HepG2 (cell line): ENCODE data around the gene RTP2. TPM values are rescaled to one million over a fixed set of nuclear protein-coding genes. Genes with fewer than 3 reads are reported as not detected.

Source experiments
- ATAC-seq: fragments of 200-7000 bp; cut with Tn5 transposase; 3 replicates; pipeline ENCODE4 v1.9.1; 2020; ENCODE audit warnings: mild to moderate bottlenecking, moderate library complexity
- BruUV-seq: library from RNA; stranded (reverse); fragments of 400-500 nt; replicated peaks from 2 replicates; lab custom pipeline; 2021; lab: Mats Ljungman, UMichigan
- CTCF ChIA-PET: fragments of 300-600 bp; formaldehyde crosslinking; extraction: SDS; loops from one replicate; lab custom pipeline; 2021; ENCODE audit warnings: low total read pairs, inconsistent platforms, low intra/inter-chr PET ratio; lab: Yijun Ruan, JAX
- POLR2A ChIA-PET: fragments of 350-600 bp; sonication (Branson Sonifier 250); formaldehyde crosslinking; loops from one replicate; lab custom pipeline; 2020; ENCODE audit warnings: antibody characterized with exemption, inconsistent platforms; lab: Yijun Ruan, JAX
- DNase-seq: peaks from one replicate; pipeline ENCODE4 v3.0.0-alpha.2; 2015; ENCODE audit warnings: low spot score
- FAIRE-seq: peaks from 3 replicates; lab custom pipeline; 2011; peaks lifted over from hg19 to GRCh38; lab: Jason Lieb, UNC
- H2AFZ ChIP-seq: one replicate; pipeline ENCODE4 v1.6.1; 2011; ENCODE audit warnings: low read length, inconsistent platforms
- H3K27ac ChIP-seq: fragments of 300-600 bp; 3 replicates; pipeline ENCODE4 v1.8.0; 2011; ENCODE audit warnings: mixed run types, mild to moderate bottlenecking, mixed read lengths, low read length, inconsistent platforms; ENCODE audit not compliant: insufficient read depth; ENCODE audit errors: extremely low read length
- H3K27me3 ChIP-seq, 2 experiments: fragments of 200-600 bp in 1 of 2; 2 replicates in 1 of 2; 3 replicates in 1 of 2; pipeline versions ENCODE4 v1.6.0 to v1.8.0; 2011; ENCODE audit warnings: low read length in 2 of 2, mild to moderate bottlenecking in 2 of 2, moderate library complexity in 2 of 2, inconsistent platforms in 1 of 2; ENCODE audit not compliant: insufficient read depth in 2 of 2, control insufficient read depth in 1 of 2
- H3K36me3 ChIP-seq, 2 experiments: fragments of 200-600 bp in 1 of 2; replicated peaks in 1 of 2; 2 replicates in 1 of 2; 3 replicates in 1 of 2; pipeline versions ENCODE4 v1.5.1 to v1.8.0; 2011; ENCODE audit warnings: low read length in 2 of 2, inconsistent platforms in 1 of 2; ENCODE audit not compliant: insufficient read depth in 2 of 2, control insufficient read depth in 1 of 2
- H3K4me1 ChIP-seq: 2 replicates; pipeline ENCODE4 v1.5.1; 2012; ENCODE audit warnings: low read length, inconsistent platforms; ENCODE audit not compliant: insufficient read depth
- H3K4me2 ChIP-seq: 2 replicates; pipeline ENCODE4 v1.6.0; 2011; ENCODE audit warnings: low read depth, low read length, inconsistent platforms
- H3K4me3 ChIP-seq, 3 experiments: fragments of 200-600 bp in 1 of 3; sonication (generic), shearing (Covaris generic) in 1 of 3; replicated peaks in 1 of 3; 2 replicates each; pipeline ENCODE4 v1.5.1; 2011 to 2016; ENCODE audit warnings: low read length in 3 of 3, inconsistent platforms in 2 of 3, low read depth in 2 of 3, mild to moderate bottlenecking in 2 of 3, control low read depth in 1 of 3, mixed read lengths in 1 of 3; ENCODE audit not compliant: insufficient read depth in 1 of 3
- H3K79me2 ChIP-seq: one replicate; pipeline ENCODE4 v1.6.1; 2011; ENCODE audit warnings: low read length, inconsistent platforms; ENCODE audit not compliant: insufficient read depth
- H3K9ac ChIP-seq: 2 replicates; pipeline ENCODE4 v1.6.0; 2011; ENCODE audit warnings: mild to moderate bottlenecking, low read depth, low read length, inconsistent platforms; ENCODE audit not compliant: insufficient read depth
- H3K9me3 ChIP-seq: 2 replicates; pipeline ENCODE4 v1.5.1; 2012; ENCODE audit warnings: mild to moderate bottlenecking, low read length
- H4K20me1 ChIP-seq: 2 replicates; pipeline ENCODE4 v1.6.0; 2011; ENCODE audit warnings: inconsistent platforms, mild to moderate bottlenecking, low read length, moderate library complexity; ENCODE audit not compliant: insufficient read depth
- DMAP1 ChIP-seq: IDR thresholded peaks from 2 replicates; pipeline ENCODE4 v1.6.1; 2016
- FOSL1 ChIP-seq: sonication (generic); formaldehyde crosslinking; IDR thresholded peaks from 2 replicates; pipeline ENCODE4 v1.9.0; 2021; ENCODE audit warnings: missing genetic modification reagents, borderline replicate concordance
- FOXK2 ChIP-seq: fragments of 450-650 bp; IDR thresholded peaks from 2 replicates; pipeline ENCODE4 v1.6.1; 2016
- GATAD2A ChIP-seq: IDR thresholded peaks from 2 replicates; pipeline ENCODE4 v1.6.1; 2016
- IKZF4 ChIP-seq: sonication (generic); formaldehyde crosslinking; IDR thresholded peaks from 2 replicates; pipeline ENCODE4 v1.5.1; 2020; ENCODE audit warnings: borderline replicate concordance, mild to moderate bottlenecking, low read depth, missing genetic modification reagents; ENCODE audit errors: not compliant biosample characterization
- KMT2B ChIP-seq: IDR thresholded peaks from 2 replicates; pipeline ENCODE4 v1.6.1; 2016; ENCODE audit warnings: missing genetic modification reagents, missing compliant biosample characterization
- MTA3 ChIP-seq: sonication (generic); formaldehyde crosslinking; IDR thresholded peaks from 2 replicates; pipeline ENCODE4 v1.4.0; 2020; ENCODE audit warnings: missing genetic modification reagents
- SRSF9 ChIP-seq: fragments of 200-400 bp; formaldehyde crosslinking; IDR thresholded peaks from 2 replicates; pipeline ENCODE4 v1.6.1; 2018; ENCODE audit warnings: borderline replicate concordance, mild to moderate bottlenecking, low read depth, low read length; ENCODE audit not compliant: insufficient read depth, poor library complexity, severe bottlenecking
- ZNF138 ChIP-seq: sonication (generic); formaldehyde crosslinking; IDR thresholded peaks from 2 replicates; pipeline ENCODE4 v1.5.0; 2020; ENCODE audit warnings: mild to moderate bottlenecking, low read depth, missing genetic modification reagents
- ZNF260 ChIP-seq: sonication (generic); formaldehyde crosslinking; IDR thresholded peaks from 2 replicates; pipeline ENCODE4 v1.4.0; 2020; ENCODE audit warnings: missing genetic modification reagents, low read depth, mild to moderate bottlenecking, borderline replicate concordance
- ZNF331 ChIP-seq: sonication (generic); formaldehyde crosslinking; IDR thresholded peaks from 2 replicates; pipeline ENCODE4 v1.4.0; 2020; ENCODE audit warnings: missing genetic modification reagents
- ZNF83 ChIP-seq: sonication (generic); formaldehyde crosslinking; IDR thresholded peaks from 2 replicates; pipeline ENCODE4 v1.4.0; 2020; ENCODE audit warnings: missing genetic modification reagents, mild to moderate bottlenecking, borderline replicate concordance
- WGBS: methylation state at CpG from one replicate; pipeline ENCODE4 v1.1.6; 2017; ENCODE audit warnings: low lambda C conversion rate; 5-methylcytosine and 5-hydroxymethylcytosine counted together
- in situ Hi-C: cut with HindIII; loops from 2 replicates; pipeline ENCODE4 v1.10.0; 2017; ENCODE audit warnings: low pct_unique_long_range_greater_than_20kb; ENCODE audit not compliant: extremely low pct_ligation_motif_present
- intact Hi-C: fragments of 100-400 bp; cut with micrococcal nuclease; formaldehyde crosslinking; loops from one replicate; pipeline ENCODE4 v1.10.0; 2022; ENCODE audit not compliant: unreplicated experiment
- polyA plus RNA-seq, 8 experiments: library from polyadenylated mRNA; depleted of rRNA in 3 of 8; stranded (reverse) in 7 of 8; unstranded in 1 of 8; fragments of >200 nt; fragmentation: Illumina TruSeq in 4 of 8; extraction: Trizol in 4 of 8; gene quantifications; 2 replicates each; pipeline versions ENCODE4 v1.2.1 to v1.2.3, GENCODE V29; 2011 to 2016; ENCODE audit warnings: low read depth in 4 of 8, missing spikeins in 1 of 8, mixed read lengths in 1 of 8; ENCODE audit not compliant: insufficient read depth in 1 of 8
- total RNA-seq, 5 experiments: library from RNA; depleted of rRNA; stranded (reverse); fragments of >200 nt; fragmentation: Illumina TruSeq; extraction: Trizol; gene quantifications; 2 replicates each; pipeline ENCODE4 v1.2.3, GENCODE V29; 2016; ENCODE audit warnings: low read depth in 1 of 5

Gene RTP2
- total and polyA plus RNA-seq, 2 of the 13 experiments (the other 11 are each of a cell fraction or from before 2014, with no cell fraction given): not detected

DNA sequence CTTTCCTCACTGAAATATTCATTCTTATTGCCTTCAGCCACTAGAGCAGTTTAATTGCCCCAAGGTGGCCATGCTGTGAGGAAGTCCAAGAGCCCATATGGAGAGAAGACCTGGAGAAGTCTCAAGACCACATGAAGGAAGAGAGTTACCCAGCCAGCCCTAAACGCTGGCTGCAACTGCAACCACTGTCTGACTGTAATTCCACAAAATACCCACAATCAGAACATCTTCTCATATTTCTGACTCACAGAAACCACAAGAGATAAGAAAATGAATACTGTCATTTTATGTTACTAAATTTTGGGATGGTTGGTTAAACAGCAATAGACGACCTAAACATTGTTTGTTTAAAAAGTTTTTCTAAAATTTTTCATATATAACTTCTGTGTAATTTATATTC is 17.5 kb downstream of the RTP2 start:
- 0 out of 5 replicates have a peak, but pooled peaks cover 0 to under 1% of the 10 kb centered on the region in 2 experiments for H3K27me3 ChIP-seq
- 3% methylated on average over 2 of the region's 2 CpGs for WGBS
- H3K79me2 ChIP-seq: no peaks in the 10 kb centered on the region
- H3K27ac ChIP-seq: no peak overlapping the region
- TF ChIP-seq GATAD2A (no peak), IKZF4 (CRISPR knock-in tag) (no peak), ZNF83 (CRISPR knock-in tag) (no peak), DMAP1 (CRISPR knock-in tag) (no peak), ZNF138 (CRISPR knock-in tag) (no peak), SRSF9 (no peak), ZNF331 (CRISPR knock-in tag) (no peak), FOSL1 (no peak), MTA3 (no peak), KMT2B (CRISPR knock-in tag) (no peak), FOXK2 (no peak), ZNF260 (CRISPR knock-in tag) (no peak)
- POLR2A ChIA-PET: no interaction called here
- no peaks in the 10 kb centered on the region for H4K20me1 ChIP-seq
- no peak overlapping the region for H2AFZ ChIP-seq
- no peak overlapping the region for H3K9ac ChIP-seq
- no peaks in the 10 kb centered on the region for H3K36me3 ChIP-seq
- FAIRE-seq (no peak), ATAC-seq (no peak), DNase-seq (no peak)
- in situ Hi-C loops (loop anchor here (5.0 kb wide), 1 partner anchor 463 kb away; no protein-coding TSS in a partner anchor), intact Hi-C loops (no loop called here)
- H3K4me3 ChIP-seq: no peak overlapping the region
- BruUV-seq: no TSS peak
- H3K9me3 ChIP-seq: no peaks in the 10 kb centered on the region
- no peaks in the 10 kb centered on the region for H3K4me1 ChIP-seq
- CTCF ChIA-PET: no interaction called here
- H3K4me2 ChIP-seq: no peak overlapping the region
